ENCODE data around the gene ZSCAN1. TPM values are rescaled to one million over a fixed set of nuclear protein-coding genes. Genes with fewer than 3 reads are reported as not detected.

ZSCAN1 gene
- polyA plus RNA-seq, 6 donors from 2014 or later: not detected

DNA sequence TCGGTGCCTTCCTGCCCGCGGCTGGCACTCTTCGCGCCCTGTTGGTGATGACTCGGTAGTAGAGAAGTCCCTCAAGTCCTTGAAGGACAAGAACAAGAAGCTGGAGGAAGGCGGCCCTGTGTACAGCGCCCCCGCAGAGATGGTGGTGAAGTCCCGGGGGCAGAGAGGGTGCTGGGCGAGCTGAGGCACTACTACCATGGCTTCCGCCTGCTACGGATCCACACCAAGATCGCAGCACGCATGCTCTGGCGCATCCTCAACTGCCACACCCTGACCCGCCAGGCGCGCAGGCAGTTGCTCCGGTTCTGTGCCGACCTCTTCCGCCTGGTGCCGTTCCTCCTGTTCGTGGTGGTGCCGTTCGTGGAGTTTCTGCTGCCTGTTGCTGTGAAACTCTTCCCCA lies 11.1 kb downstream of the ZSCAN1 start:
- no peaks in the 10 kb centered on the region for H3K4me1 Mint-ChIP-seq
- peaks cover 12 to 40% (median 29%) of the 10 kb centered on the region in 7 donors for H3K9me3 Mint-ChIP-seq
- ATAC-seq (ENCODE audit: low read depth in 2 of 2) (no peak), DNase-seq (no peak)
- H3K27ac Mint-ChIP-seq: no peak overlapping the region
- peaks cover 0 to 43% (median 10%) of the 10 kb centered on the region in 3 donors for H3K27me3 Mint-ChIP-seq
- H3K36me3 Mint-ChIP-seq: peaks cover 9% of the 10 kb centered on the region in 2 donors
- H3K4me3 Mint-ChIP-seq: no peak overlapping the region

DNA sequence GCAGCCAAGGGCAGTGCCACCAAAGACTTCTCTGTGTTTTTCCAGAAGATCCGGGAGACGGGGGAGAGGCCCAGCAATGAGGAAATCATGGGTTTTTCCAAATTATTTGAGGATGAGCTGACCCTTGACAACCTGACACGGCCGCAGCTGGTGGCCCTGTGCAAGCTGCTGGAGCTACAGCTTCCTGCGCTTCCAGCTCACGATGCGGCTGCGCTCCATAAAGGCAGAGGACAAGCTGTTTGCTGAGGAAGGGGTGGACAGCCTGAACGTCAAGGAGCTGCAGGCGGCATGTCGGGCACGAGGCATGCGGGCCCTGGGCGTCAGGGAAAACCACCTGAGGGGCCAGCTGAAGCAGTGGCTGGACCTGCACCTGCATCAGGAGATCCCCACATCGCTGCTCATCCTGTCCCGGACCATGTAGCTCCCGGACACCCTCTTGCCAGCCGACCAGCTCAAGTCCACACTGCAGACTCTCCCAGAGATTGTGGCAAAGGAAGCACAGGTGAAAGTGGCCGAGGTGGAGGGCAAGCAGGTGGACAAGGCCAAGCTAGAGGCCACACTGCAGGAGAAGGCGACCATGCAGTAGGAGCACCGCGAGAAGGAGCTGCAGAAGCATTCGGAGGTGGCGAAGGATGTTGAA lies 11.7 kb downstream of the ZSCAN1 start:
- Mint-ChIP-seq H3K9me3 (peaks cover 12 to 42% (median 31%) of the 10 kb centered on the region in 7 donors), H3K4me1 (no peaks in the 10 kb centered on the region), H3K36me3 (peaks cover 9 to 10% of the 10 kb centered on the region in 2 donors), H3K27me3 (peaks cover 0 to 43% (median 7%) of the 10 kb centered on the region in 3 donors), H3K27ac (peak overlapping the region in 1 of 6 donors; percentile 7), H3K4me3 (peak overlapping the region in 1 of 8 donors; percentile 84)
- ATAC-seq (ENCODE audit: low read depth in 2 of 2) (no peak), DNase-seq (no peak)

DNA sequence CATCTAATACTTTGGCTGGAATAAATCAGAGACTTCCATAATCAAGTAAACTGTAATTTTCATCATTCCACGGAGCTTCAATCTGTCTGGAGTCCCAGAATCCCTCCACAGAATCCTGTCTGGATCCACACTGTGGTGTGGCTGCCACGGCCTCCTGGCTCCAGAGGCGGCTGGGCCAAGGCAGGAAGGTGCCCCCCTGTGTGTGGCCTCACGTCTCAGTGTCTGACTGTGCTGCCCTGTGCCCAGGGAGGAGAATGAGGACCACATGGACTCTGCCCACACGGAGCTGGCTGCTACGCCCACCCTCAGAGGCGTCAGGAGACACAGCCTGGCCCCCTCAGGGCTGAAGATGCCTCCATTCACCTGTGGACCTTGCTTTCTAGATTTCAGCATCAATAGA lies 13.0 kb downstream of the ZSCAN1 start:
- DNase-seq: no peak
- H3K4me1 Mint-ChIP-seq: no peaks in the 10 kb centered on the region
- peaks cover 14 to 39% (median 32%) of the 10 kb centered on the region in 7 donors for H3K9me3 Mint-ChIP-seq
- peaks cover 0 to 40% (median 4%) of the 10 kb centered on the region in 3 donors for H3K27me3 Mint-ChIP-seq
- no peak for ATAC-seq (ENCODE audit: low read depth in 2 of 2)
- no peak overlapping the region for H3K4me3 Mint-ChIP-seq
- H3K27ac Mint-ChIP-seq: peak overlapping the region in 1 of 6 donors; percentile 72
- H3K36me3 Mint-ChIP-seq: peaks cover 9 to 10% of the 10 kb centered on the region in 2 donors

DNA sequence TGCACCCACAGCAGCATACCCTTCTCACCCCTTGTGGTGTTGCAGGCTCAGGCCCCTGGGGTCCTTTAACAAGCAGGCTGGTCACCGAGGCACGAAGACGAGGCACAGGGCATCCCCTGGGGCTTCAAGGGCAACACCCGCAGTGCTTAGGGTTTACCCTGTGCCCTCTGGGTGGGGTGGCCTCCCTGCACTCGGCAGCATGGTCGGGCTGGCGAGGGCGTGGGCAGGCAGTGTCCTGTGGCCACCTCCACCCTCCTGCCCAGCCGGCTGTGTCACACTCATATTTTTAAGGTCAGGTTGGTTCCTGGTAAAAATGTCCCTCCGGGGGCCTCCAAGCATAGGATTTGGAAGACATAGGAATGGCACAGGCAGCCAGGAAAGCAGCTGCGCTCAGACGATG lies 13.8 kb downstream of the ZSCAN1 start:
- peaks cover 0 to 39% (median 4%) of the 10 kb centered on the region in 3 donors for H3K27me3 Mint-ChIP-seq
- no peak overlapping the region for H3K27ac Mint-ChIP-seq
- no peak for ATAC-seq (ENCODE audit: low read depth in 2 of 2)
- H3K9me3 Mint-ChIP-seq: peaks cover 14 to 38% (median 31%) of the 10 kb centered on the region in 7 donors
- H3K4me1 Mint-ChIP-seq: no peaks in the 10 kb centered on the region
- H3K4me3 Mint-ChIP-seq: no peak overlapping the region
- DNase-seq: no peak
- peaks cover 9 to 10% of the 10 kb centered on the region in 2 donors for H3K36me3 Mint-ChIP-seq

DNA sequence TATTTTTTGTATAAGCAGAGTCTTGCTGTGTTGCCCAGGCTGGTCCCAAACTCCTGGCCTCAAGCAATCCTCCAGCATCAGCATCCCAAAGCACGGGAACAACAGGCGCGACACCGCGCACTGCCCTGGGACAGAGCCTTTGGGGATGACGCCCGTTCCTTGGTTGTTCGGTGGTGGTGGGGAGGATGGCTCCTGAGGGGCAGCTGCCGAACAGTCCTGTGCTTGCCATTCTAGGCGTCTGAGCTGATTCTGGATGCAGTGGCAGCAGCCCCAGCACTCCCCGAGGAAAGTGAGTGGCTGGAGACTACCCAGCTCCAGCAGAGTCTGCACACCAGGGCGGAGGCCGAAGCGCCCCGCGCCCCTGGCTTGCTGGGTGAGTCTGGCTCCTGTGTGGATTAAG lies 18.4 kb downstream of the ZSCAN1 start:
- Mint-ChIP-seq H3K4me1 (peaks cover 6 to 18% (median 10%) of the 10 kb centered on the region in 3 donors), H3K27ac (no peak overlapping the region), H3K27me3 (peaks cover 13 to 40% (median 18%) of the 10 kb centered on the region in 3 donors), H3K9me3 (peaks cover 15 to 39% (median 19%) of the 10 kb centered on the region in 7 donors), H3K4me3 (no peak overlapping the region), H3K36me3 (peaks cover 10 to 30% of the 10 kb centered on the region in 2 donors)
- DNase-seq (no peak), ATAC-seq (ENCODE audit: low read depth in 2 of 2) (no peak)

DNA sequence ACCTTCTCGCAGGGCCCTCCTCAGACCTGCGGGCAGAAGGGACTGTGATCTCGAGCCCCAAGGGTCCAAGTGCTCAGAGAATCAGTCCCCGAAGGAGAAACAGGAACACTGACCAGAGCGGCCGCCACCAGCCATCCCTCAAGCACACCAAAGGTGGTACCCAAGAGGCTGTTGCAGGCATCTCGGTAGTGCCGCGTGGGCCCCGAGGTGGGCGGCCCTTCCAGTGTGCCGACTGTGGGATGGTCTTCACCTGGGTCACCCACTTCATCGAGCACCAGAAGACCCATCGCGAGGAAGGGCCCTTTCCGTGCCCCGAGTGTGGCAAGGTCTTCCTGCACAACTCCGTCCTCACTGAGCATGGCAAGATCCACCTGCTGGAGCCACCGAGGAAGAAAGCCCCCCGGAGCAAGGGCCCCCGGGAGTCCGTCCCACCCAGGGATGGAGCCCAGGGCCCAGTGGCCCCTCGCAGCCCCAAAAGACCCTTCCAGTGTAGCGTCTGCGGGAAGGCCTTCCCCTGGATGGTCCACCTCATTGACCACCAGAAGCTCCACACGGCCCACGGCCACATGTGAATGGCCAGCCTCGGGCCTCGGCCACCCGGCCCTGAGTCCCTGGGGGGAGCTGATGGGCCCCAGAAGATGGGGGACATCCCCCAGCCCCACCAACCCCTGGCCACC lies 19.8 kb downstream of the ZSCAN1 start:
- peak overlapping the region in 1 of 8 donors; percentile 12 for H3K4me3 Mint-ChIP-seq
- peaks cover 10 to 30% of the 10 kb centered on the region in 2 donors for H3K36me3 Mint-ChIP-seq
- DNase-seq (no peak), ATAC-seq (ENCODE audit: low read depth in 2 of 2) (no peak)
- H3K9me3 Mint-ChIP-seq: peaks cover 15 to 43% (median 23%) of the 10 kb centered on the region in 7 donors
- H3K4me1 Mint-ChIP-seq: peaks cover 7 to 21% (median 10%) of the 10 kb centered on the region in 3 donors
- H3K27ac Mint-ChIP-seq: no peak overlapping the region
- peaks cover 13 to 40% (median 18%) of the 10 kb centered on the region in 3 donors for H3K27me3 Mint-ChIP-seq

DNA sequence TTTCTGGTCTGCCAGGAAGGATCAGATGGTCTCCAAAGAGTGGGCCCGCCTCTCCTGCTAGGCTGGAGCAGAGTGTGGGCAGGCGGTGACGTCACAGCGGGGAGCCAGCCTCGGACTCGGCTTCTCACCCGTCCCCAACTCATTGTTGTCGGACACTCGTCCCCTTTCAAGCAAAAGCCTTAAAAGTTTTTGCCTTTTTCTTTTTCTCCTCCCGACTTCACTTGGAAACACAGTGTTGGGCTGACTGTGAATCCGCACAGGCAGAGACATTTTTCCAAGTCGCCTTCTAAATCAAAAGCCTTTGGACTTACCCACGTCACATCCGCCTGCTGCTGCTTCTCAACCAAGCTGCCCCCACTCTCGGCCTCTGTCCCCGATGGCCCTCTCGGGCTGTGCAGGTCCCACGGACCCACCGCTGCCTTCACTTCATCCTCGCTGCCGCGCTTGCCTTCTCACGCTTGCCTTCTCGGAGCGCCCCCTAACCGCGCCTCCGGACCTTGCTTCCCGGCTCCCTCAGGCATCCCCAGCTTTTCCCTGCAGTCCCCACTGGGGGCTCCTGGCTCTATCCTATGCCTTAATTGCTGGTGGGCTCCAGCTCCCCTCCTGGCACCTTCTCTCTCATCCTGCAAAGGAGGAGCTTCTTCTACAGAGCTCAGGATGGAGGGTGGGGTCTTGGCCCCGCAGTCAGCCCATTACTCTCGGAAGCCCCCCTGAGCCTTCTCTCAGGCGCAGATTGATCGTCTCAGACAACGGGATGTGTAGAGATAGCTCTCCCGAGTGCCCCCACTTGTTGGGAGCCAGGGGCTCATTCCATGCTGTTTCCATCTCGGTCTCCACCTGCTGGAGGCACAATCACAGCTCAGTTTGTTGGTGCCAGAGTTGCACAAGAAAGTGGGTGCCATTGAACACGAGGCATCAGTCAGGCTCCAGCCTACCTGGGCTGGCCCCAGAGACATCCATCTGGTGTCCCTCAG lies 21.4 kb downstream of the ZSCAN1 start:
- no peak for ATAC-seq (ENCODE audit: low read depth in 2 of 2)

DNA sequence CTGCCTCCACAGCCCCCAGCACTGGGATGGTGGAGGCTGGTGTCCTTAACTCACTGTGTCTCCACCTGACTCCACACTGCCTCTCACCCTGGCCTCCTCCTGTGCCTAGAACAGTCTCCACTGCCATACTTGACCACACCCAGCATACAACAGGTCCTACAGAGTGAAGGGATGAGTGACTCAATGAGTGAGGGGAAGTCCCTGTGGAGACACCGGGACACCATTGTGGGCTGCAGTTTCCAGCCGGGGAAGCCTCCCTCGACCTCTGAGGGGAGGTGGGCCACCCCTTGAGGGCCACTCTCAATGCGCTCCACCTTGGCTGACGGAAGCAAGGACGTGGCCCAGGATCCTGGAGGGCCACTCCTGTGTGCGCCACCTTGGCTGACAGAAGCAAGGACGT lies 22.4 kb downstream of the ZSCAN1 start:
- H3K36me3 Mint-ChIP-seq: peaks cover 0 to 21% of the 10 kb centered on the region in 2 donors
- H3K9me3 Mint-ChIP-seq: peaks cover 7 to 36% (median 10%) of the 10 kb centered on the region in 7 donors
- H3K27ac Mint-ChIP-seq: no peak overlapping the region
- ATAC-seq (ENCODE audit: low read depth in 2 of 2) (no peak), DNase-seq (no peak)
- H3K27me3 Mint-ChIP-seq: peaks cover 8 to 29% (median 18%) of the 10 kb centered on the region in 3 donors
- peak overlapping the region in 7 of 8 donors; percentile 11 to 91 (median 77) for H3K4me3 Mint-ChIP-seq
- H3K4me1 Mint-ChIP-seq: peaks cover 14 to 26% (median 14%) of the 10 kb centered on the region in 3 donors

More for the DNA sequence above, 21.4 kb downstream of the ZSCAN1 start:
- peak overlapping the region; percentile 70 to 91 (median 80) for H3K4me3 Mint-ChIP-seq
- peaks cover 0 to 21% of the 10 kb centered on the region in 2 donors for H3K36me3 Mint-ChIP-seq
- peaks cover 9 to 36% (median 16%) of the 10 kb centered on the region in 7 donors for H3K9me3 Mint-ChIP-seq
- H3K27ac Mint-ChIP-seq: peak overlapping the region in 5 of 6 donors; percentile 32 to 77 (median 63)
- H3K4me1 Mint-ChIP-seq: peaks cover 14 to 26% (median 14%) of the 10 kb centered on the region in 3 donors
- no peak for DNase-seq
- H3K27me3 Mint-ChIP-seq: peaks cover 13 to 35% (median 18%) of the 10 kb centered on the region in 3 donors

DNA sequence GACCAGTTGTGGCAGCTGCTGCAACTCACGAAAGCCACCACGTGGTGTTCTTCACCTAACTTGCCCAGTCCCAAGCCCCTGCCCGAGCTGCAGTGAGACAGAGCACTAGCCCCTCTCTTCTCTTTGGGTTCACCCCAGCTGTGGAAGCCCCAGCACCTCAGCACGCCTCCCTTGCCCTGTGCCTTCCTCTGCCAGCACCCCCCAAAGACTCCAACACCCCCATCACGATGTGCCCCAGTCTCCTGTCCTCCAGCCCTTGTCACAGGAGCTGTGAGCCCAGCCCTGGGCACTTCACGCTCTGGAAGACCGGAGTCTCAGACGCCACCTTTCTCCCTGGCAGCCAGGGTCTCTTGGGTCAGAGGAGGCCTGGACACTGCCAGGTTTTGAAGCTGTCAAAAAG lies 23.0 kb downstream of the ZSCAN1 start:
- Mint-ChIP-seq H3K4me3 (peak overlapping the region in 1 of 8 donors; percentile 29), H3K9me3 (peaks cover 7 to 33% (median 10%) of the 10 kb centered on the region in 7 donors), H3K27me3 (peaks cover 8 to 25% (median 18%) of the 10 kb centered on the region in 3 donors), H3K36me3 (peaks cover 0 to 21% of the 10 kb centered on the region in 2 donors), H3K4me1 (peaks cover 14 to 26% (median 14%) of the 10 kb centered on the region in 3 donors), H3K27ac (peak overlapping the region in 2 of 6 donors; percentile 47 to 56)
- ATAC-seq (ENCODE audit: low read depth in 2 of 2): no peak
- DNase-seq: no peak

DNA sequence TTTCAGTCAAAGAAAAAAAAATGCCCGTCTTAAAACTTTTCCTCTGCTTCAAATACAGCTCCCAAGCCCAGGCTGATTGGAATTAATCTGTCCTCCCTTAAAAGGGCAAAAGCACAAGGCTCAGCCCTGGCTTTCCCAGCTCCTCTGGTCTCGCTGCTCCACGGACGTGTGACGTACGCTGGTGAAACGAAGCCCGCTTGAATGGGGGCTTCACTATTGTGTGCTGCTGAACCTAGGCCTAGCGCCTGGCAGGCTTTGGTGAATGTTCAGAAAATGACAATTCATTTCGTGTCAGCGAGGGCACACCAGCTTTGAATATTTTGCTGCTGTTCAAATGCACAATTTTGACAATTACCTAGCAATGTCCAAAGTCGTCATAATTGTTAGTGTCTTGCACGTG lies 24.6 kb downstream of the ZSCAN1 start:
- peak overlapping the region in 5 of 6 donors; percentile 80 to 95 (median 93) for H3K27ac Mint-ChIP-seq
- peaks cover 8 to 21% (median 18%) of the 10 kb centered on the region in 3 donors for H3K27me3 Mint-ChIP-seq
- peaks cover under 1 to 24% of the 10 kb centered on the region in 2 donors for H3K36me3 Mint-ChIP-seq
- peak overlapping the region; percentile 89 to 94 (median 92) for H3K4me3 Mint-ChIP-seq
- H3K4me1 Mint-ChIP-seq: peaks cover 14 to 26% (median 14%) of the 10 kb centered on the region in 3 donors
- peaks cover 7 to 32% (median 10%) of the 10 kb centered on the region in 7 donors for H3K9me3 Mint-ChIP-seq
- DNase-seq (no peak), ATAC-seq (ENCODE audit: low read depth in 2 of 2) (no peak)

DNA sequence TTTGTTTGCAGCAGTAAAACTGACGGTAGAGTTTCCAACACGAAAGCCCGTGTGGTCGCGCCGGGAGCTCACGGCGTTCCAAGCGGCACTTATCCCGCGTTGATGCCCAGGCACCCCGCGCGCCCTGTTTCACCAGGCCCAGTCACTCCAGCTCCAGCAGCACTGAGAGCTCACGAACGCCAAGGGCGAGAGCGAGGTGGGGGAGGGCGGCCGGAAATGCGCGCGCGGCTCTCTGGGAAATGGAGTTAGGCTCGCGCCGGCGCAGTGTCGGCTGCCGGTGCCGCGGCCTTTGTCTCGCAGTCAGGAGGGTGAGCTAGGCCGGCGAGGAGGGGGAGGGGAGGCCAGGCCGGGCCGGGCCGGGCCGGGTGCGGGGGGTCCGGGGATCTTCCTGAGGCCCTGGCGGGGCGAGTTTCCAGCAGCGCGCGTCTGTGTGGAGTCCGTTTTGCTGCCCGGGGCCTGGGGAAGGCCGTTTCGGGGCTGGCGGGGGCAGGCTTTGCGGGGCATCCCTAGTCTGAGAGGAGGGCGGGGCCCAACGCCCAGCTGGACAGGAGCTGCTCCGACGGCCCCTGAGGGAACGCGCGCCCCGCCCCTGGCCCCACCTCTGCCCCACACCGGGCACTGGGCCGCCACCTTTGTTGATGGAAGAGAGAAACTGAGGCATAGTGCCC lies 25.3 kb downstream of the ZSCAN1 start, which contains the start of gene ZNF135:
ZNF135 (plus strand) TSS at position 280 of the 668 bp plus-strand sequence. CDS start 721 bp downstream, outside the sequence.
- Mint-ChIP-seq H3K4me3 (peak within 1 kb of the TSS; percentile 89 to 94 (median 92)), H3K4me1 (peaks cover 14 to 26% (median 14%) of the 10 kb centered on the region in 3 donors), H3K27me3 (peaks cover 8 to 21% (median 18%) of the 10 kb centered on the region in 3 donors), H3K36me3 (peaks cover 6 to 30% of the 10 kb centered on the region in 2 donors), H3K9me3 (peaks cover 10 to 36% (median 13%) of the 10 kb centered on the region in 7 donors), H3K27ac (peak within 1 kb of the TSS; percentile 80 to 98 (median 94))
- peak; percentile 85 for DNase-seq
- peak; percentile 90 to 91 for ATAC-seq (ENCODE audit: low read depth in 2 of 2)

DNA sequence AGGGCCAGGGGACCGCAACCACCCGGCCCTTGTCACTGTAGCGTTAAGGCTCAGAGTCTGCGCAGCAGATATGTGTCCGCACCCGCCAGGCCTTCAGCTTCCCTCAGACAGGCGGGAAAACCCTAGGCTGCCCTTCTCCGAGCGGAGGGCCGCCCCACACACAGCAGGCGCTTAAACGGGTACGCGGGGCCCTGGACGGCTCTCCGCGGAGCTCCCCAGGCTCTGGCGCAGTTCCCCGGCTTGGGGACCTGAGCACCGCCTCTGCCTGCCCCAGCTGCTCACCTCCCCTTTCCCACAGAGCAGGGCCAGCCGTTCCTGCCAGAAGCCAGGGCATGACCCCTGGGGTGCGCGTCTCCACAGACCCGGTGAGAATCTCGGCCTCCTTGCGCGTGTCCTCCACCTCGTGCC lies 25.9 kb downstream of the ZSCAN1 start:
- H3K27ac Mint-ChIP-seq: peak overlapping the region; percentile 80 to 95 (median 92)
- peaks cover 11 to 39% (median 13%) of the 10 kb centered on the region in 7 donors for H3K9me3 Mint-ChIP-seq

More for the DNA sequence above, 25.9 kb downstream of the ZSCAN1 start:
- Mint-ChIP-seq H3K4me1 (peaks cover 14 to 21% (median 14%) of the 10 kb centered on the region in 3 donors), H3K4me3 (peak overlapping the region; percentile 89 to 94 (median 92)), H3K27me3 (peaks cover 5 to 18% (median 16%) of the 10 kb centered on the region in 3 donors), H3K36me3 (peaks cover 6 to 31% of the 10 kb centered on the region in 2 donors)
- ATAC-seq (ENCODE audit: low read depth in 2 of 2) (peak in 1 of 2 donors; percentile 30), DNase-seq (no peak)
